Vagina (tissue), 2 donors: Measurements from ENCODE around the gene IL20. TPM values are rescaled to one million over a fixed set of nuclear protein-coding genes. Genes with fewer than 3 reads are reported as not detected.
"Not testable (repeated sequence)": the region's sequence is repeated elsewhere in the genome, so short reads cannot be mapped to it uniquely, and the experiment has no call there.

ENCODE experiments used
- DNase-seq, 2 donors: peaks; one replicate each; pipeline ENCODE4 v3.0.0-alpha.2; 2017; ENCODE audit errors: extremely low spot score in 2 of 2
- H3K27ac ChIP-seq: fragments of 200-600 bp; sonication (generic); one replicate; pipeline ENCODE4 v1.5.1; 2019
- H3K27me3 ChIP-seq: fragments of 200-600 bp; sonication (generic); one replicate; pipeline ENCODE4 v1.5.1; 2019
- H3K36me3 ChIP-seq, 2 donors: fragments of 200-600 bp; sonication (generic); one replicate each; pipeline ENCODE4 v1.5.1; 2017 to 2019
- H3K4me1 ChIP-seq: fragments of 200-600 bp; sonication (generic); one replicate; pipeline ENCODE4 v1.5.1; 2019
- H3K4me3 ChIP-seq, 2 donors: fragments of 200-600 bp; sonication (generic); 1 replicate in 1 of 2; 2 replicates in 1 of 2; pipeline ENCODE4 v1.5.1; 2016 to 2019
- H3K9me3 ChIP-seq: fragments of 200-600 bp; sonication (generic); one replicate; pipeline ENCODE4 v1.5.1; 2019
- CTCF ChIP-seq, 3 experiments: fragments of 450-650 bp in 2 of 3; fragments of 200-600 bp in 1 of 3; sonication (generic) in 1 of 3; IDR thresholded peaks; one replicate each; pipeline ENCODE4 v1.5.1; 2017 to 2019; ENCODE audit warnings: antibody characterized with exemption in 3 of 3, mild to moderate bottlenecking in 2 of 3, moderate library complexity in 2 of 3
- POLR2A ChIP-seq, 2 donors: fragments of 450-650 bp; IDR thresholded peaks; one replicate each; pipeline ENCODE4 v1.6.1; 2017; ENCODE audit warnings: antibody characterized with exemption in 2 of 2, mild to moderate bottlenecking in 2 of 2, moderate library complexity in 2 of 2
- POLR2AphosphoS5 ChIP-seq, 2 donors: sonication (generic); formaldehyde crosslinking; IDR thresholded peaks; one replicate each; pipeline ENCODE4 v1.9.0; 2017; ENCODE audit warnings: antibody characterized with exemption in 2 of 2, mild to moderate bottlenecking in 2 of 2, low read depth in 1 of 2; ENCODE audit not compliant: insufficient read depth in 1 of 2
- intact Hi-C: fragments of 100-400 bp; cut with DNase I; formaldehyde crosslinking; loops from one replicate; pipeline ENCODE4 v1.15.1; 2023
- total RNA-seq: library from RNA; depleted of rRNA; stranded (reverse); fragments of >200 nt; gene quantifications from one replicate; pipeline ENCODE4 v1.2.3, GENCODE V29; 2016

The IL20 gene
- total RNA-seq, 1 donor from 2014 or later = not detected

GRCh38 chr1:206847946-206848345 lies 17.5 kb upstream of the IL20 start:
- TF ChIP-seq CTCF (IDR thresholded peaks at IDR 0.05) (no peak), POLR2A (IDR thresholded peaks at IDR 0.05) (no peak), POLR2AphosphoS5 (IDR thresholded peaks at IDR 0.05; ENCODE audit: insufficient read depth in 1 of 2, low read depth in 1 of 2) (no peak)
- no peaks in the 10 kb centered on the region for H3K36me3 ChIP-seq
- no peak for DNase-seq
- intact Hi-C loops = no loop called here
- H3K27me3 ChIP-seq = no peaks in the 10 kb centered on the region
- H3K27ac ChIP-seq = no peak overlapping the region
- H3K9me3 ChIP-seq = no peaks in the 10 kb centered on the region
- no peak overlapping the region for H3K4me3 ChIP-seq
- no peaks in the 10 kb centered on the region for H3K4me1 ChIP-seq

- no peaks in the 10 kb centered on the region for H3K36me3 ChIP-seq
- no peaks in the 10 kb centered on the region for H3K4me1 ChIP-seq
- no peak overlapping the region for H3K27ac ChIP-seq
- TF ChIP-seq POLR2AphosphoS5 (IDR thresholded peaks at IDR 0.05; ENCODE audit: insufficient read depth in 1 of 2, low read depth in 1 of 2) = no peak
- TF ChIP-seq POLR2A (IDR thresholded peaks at IDR 0.05) = no peak
- TF ChIP-seq CTCF (IDR thresholded peaks at IDR 0.05) = no peak
- no peak overlapping the region for H3K4me3 ChIP-seq
- H3K27me3 ChIP-seq = no peaks in the 10 kb centered on the region
- DNase-seq = no peak
- intact Hi-C loops = no loop called here
- no peaks in the 10 kb centered on the region for H3K9me3 ChIP-seq
These were observed 15.0 kb upstream of the IL20 start for GRCh38 chr1:206850401-206850800.

GRCh38 chr1:206851341-206852010 lies 13.9 kb upstream of the IL20 start:
- no peak overlapping the region for H3K4me3 ChIP-seq
- TF ChIP-seq POLR2A (IDR thresholded peaks at IDR 0.05) = no peak
- no peak for TF ChIP-seq POLR2AphosphoS5 (IDR thresholded peaks at IDR 0.05; ENCODE audit: insufficient read depth in 1 of 2, low read depth in 1 of 2)
- TF ChIP-seq CTCF (IDR thresholded peaks at IDR 0.05) = no peak
- intact Hi-C loops = no loop called here

GRCh38 chr1:206852662-206853061 lies 12.8 kb upstream of the IL20 start:
- H3K9me3 ChIP-seq, H3K36me3 ChIP-seq, H3K27ac ChIP-seq, H3K4me1 ChIP-seq, intact Hi-C loops, H3K4me3 ChIP-seq, DNase-seq, H3K27me3 ChIP-seq: not testable (repeated sequence)

More at GRCh38 chr1:206851341-206852010, 13.9 kb upstream of the IL20 start:
- Histone ChIP-seq H3K36me3 (no peaks in the 10 kb centered on the region), H3K27me3 (no peaks in the 10 kb centered on the region), H3K9me3 (no peaks in the 10 kb centered on the region), H3K4me1 (no peaks in the 10 kb centered on the region), H3K27ac (no peak overlapping the region)
- no peak for DNase-seq

GRCh38 chr1:206853696-206854095 lies 11.7 kb upstream of the IL20 start:
- not testable (repeated sequence) for DNase-seq

GRCh38 chr1:206854401-206855129 lies 10.9 kb upstream of the IL20 start:
- no peak overlapping the region for H3K4me3 ChIP-seq
- H3K36me3 ChIP-seq = no peaks in the 10 kb centered on the region
- no peak overlapping the region for H3K27ac ChIP-seq
- H3K4me1 ChIP-seq = no peaks in the 10 kb centered on the region
- DNase-seq = no peak
- no peaks in the 10 kb centered on the region for H3K9me3 ChIP-seq
- no peaks in the 10 kb centered on the region for H3K27me3 ChIP-seq
- TF ChIP-seq CTCF (IDR thresholded peaks at IDR 0.05) (no peak), POLR2AphosphoS5 (IDR thresholded peaks at IDR 0.05; ENCODE audit: insufficient read depth in 1 of 2, low read depth in 1 of 2) (no peak), POLR2A (IDR thresholded peaks at IDR 0.05) (no peak)
- intact Hi-C loops = no loop called here

More at GRCh38 chr1:206853696-206854095, 11.7 kb upstream of the IL20 start:
- H3K4me1 ChIP-seq, H3K36me3 ChIP-seq, H3K9me3 ChIP-seq, H3K4me3 ChIP-seq, intact Hi-C loops, H3K27me3 ChIP-seq, H3K27ac ChIP-seq: not testable (repeated sequence)
